Measurements from ENCODE around the gene TENT4A.

GRCh38 chr5:6729386-6730310 lies 16.4 kb downstream of the TENT4A start:
- TF ChIP-seq ZNF70 (CRISPR knock-in tag; IDR thresholded peaks at IDR 0.05) (no peak), ZFP30 (CRISPR knock-in tag; IDR thresholded peaks at IDR 0.05) (no peak)
